Mucosa of rectum (tissue), 2 donors: ENCODE results near the gene ADCYAP1R1.
"Not testable (repeated sequence)": the region's sequence is repeated elsewhere in the genome, so short reads cannot be mapped to it uniquely, and the experiment has no call there.

ENCODE experiments used
- H3K27ac ChIP-seq, 2 donors: one replicate each; pipeline ENCODE4 v1.7.0; 2013; ENCODE audit warnings: inconsistent platforms in 2 of 2, low read depth in 2 of 2, low read length in 2 of 2
- H3K27me3 ChIP-seq, 2 donors: one replicate each; pipeline ENCODE4 v1.7.0; 2013; ENCODE audit warnings: low read length in 2 of 2; ENCODE audit not compliant: control insufficient read depth in 2 of 2, insufficient read depth in 2 of 2
- H3K36me3 ChIP-seq, 2 donors: one replicate each; pipeline ENCODE4 v1.7.0; 2013; ENCODE audit warnings: low read length in 2 of 2; ENCODE audit not compliant: control insufficient read depth in 2 of 2, insufficient read depth in 2 of 2
- H3K4me1 ChIP-seq, 2 donors: one replicate each; pipeline ENCODE4 v1.7.0; 2013; ENCODE audit warnings: low read length in 2 of 2, mild to moderate bottlenecking in 1 of 2; ENCODE audit not compliant: control insufficient read depth in 2 of 2, insufficient read depth in 2 of 2
- H3K4me3 ChIP-seq, 2 donors: one replicate each; pipeline ENCODE4 v1.7.0; 2013; ENCODE audit warnings: low read length in 2 of 2
- H3K9ac ChIP-seq, 2 donors: one replicate each; pipeline ENCODE4 v1.7.0; 2013; ENCODE audit warnings: low read length in 2 of 2, low read depth in 1 of 2, mild to moderate bottlenecking in 1 of 2
- H3K9me3 ChIP-seq, 2 donors: one replicate each; pipeline ENCODE4 v1.7.0; 2013; ENCODE audit warnings: low read length in 2 of 2; ENCODE audit not compliant: control insufficient read depth in 2 of 2
- donor health status: healthy.
- donor health status: Normal muscosa, but diverticular disease.

ADCYAP1R1 gene

DNA sequence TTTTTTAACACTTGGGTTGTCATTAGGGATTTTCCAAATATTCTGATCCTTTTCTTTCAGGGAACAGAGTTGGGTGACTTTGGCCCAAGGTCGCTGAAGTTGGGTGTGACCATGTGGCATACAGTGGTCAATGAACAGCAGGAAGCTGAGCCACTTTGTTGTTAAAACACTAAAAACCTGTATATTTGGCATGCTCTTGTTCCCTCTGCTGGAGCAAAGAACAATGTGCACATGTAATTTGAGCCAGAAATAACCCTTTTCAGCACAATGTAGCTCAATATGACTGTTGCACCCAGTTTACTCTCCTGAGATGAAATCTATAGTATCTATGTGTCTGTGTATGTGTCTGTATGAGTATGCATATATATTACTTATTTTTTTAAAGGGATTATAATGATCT, 74.9 kb downstream of the ADCYAP1R1 start:
- H3K9me3 ChIP-seq: no peaks in the 10 kb centered on the region
- no peaks in the 10 kb centered on the region for H3K36me3 ChIP-seq
- no peak overlapping the region for H3K27ac ChIP-seq
- no peaks in the 10 kb centered on the region for H3K4me1 ChIP-seq
- no peaks in the 10 kb centered on the region for H3K27me3 ChIP-seq
- H3K4me3 ChIP-seq: no peak overlapping the region
- H3K9ac ChIP-seq: no peak overlapping the region

DNA sequence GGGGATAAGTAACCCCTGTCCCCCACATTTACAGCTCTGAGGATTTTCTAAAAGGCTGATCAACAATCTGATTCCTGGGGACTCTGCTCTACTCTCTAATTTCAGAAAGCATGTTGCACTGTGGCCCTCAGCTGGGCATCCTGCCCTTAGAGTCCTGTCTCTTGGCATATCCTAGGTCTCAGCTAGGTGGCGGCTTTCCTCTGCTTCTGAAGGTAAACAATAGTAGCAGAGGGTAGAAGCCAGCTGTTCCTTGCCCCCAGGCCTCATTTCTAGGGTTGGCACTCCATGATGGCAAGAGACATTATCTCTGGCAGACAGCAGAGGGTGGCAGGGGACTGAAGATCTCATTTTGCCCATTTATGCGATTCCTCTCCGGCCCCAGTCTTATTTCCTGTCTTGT, 77.0 kb downstream of the ADCYAP1R1 start:
- Histone ChIP-seq H3K9me3 (no peaks in the 10 kb centered on the region), H3K36me3 (no peaks in the 10 kb centered on the region), H3K9ac (no peak overlapping the region)

DNA sequence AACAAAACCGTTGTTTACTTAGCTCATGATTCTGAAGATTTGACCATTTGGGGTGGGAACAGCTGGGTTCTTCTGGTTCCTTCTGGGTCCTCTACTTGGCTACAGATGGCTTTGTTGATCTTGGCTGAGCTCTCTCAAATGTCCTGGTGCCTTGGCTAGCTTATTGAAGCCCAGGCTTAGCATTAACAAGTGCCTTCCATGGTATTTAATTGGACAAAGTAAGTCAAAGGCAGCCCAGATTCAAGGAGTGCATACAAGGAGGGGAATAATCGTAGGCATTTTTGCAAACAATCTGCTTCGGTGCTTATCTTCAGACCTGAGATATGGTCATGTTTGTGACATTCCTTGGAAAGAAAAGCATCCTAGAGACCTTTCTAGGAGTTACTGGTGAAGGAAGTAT, 81.4 kb downstream of the ADCYAP1R1 start:
- no peaks in the 10 kb centered on the region for H3K9me3 ChIP-seq
- no peak overlapping the region for H3K27ac ChIP-seq
- H3K4me3 ChIP-seq: no peak overlapping the region
- H3K4me1 ChIP-seq: no peaks in the 10 kb centered on the region
- H3K9ac ChIP-seq: no peak overlapping the region
- no peaks in the 10 kb centered on the region for H3K36me3 ChIP-seq
- no peaks in the 10 kb centered on the region for H3K27me3 ChIP-seq

More for the DNA sequence above, 77.0 kb downstream of the ADCYAP1R1 start:
- no peaks in the 10 kb centered on the region for H3K27me3 ChIP-seq
- no peak overlapping the region for H3K4me3 ChIP-seq
- H3K4me1 ChIP-seq: no peaks in the 10 kb centered on the region
- H3K27ac ChIP-seq: no peak overlapping the region

DNA sequence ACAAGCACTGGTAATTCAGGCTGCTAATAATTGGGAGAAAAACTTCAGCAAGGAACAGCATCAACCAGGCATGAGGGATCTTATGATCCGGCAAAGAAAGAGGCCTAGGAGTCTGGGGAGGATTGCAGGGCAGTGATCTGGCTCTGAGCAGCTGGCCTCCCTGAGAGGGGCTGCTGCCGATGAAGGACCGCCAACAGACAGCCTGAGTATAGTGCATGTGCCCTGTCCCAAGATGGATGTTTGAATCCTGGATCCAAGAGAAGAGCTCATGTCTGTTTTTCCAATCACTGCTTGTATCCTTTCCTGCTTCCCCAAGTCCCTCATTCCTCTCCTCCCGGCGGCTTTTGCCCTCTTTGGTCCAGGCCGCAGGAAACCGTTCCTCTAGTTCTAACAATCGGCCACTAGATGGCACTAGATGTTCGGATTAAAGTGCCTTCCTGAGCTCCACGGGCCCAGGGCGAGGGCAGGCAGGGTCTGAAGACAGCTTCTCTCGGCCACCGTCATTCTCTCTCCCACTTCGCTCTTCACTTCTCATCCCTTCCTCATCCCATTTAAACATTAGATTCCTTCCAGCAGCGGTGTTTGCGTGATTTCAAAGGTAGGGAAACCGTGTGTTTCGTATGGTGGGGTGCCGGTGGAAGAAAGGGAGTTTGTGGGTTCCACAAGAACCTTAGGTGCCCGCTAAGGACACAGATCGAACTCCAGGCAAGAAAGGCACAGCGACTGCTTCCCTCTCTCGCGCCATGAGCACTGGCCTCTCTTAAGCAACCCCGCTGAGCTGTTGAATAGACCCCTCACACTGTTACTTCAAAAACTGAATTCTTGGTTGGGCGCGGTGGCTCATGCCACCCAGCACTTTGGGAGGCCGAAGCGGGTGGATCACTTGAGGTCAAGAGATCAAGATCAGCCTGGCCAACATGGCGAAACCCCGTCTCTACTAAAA, 82.4 kb downstream of the ADCYAP1R1 start:
- no peaks in the 10 kb centered on the region for H3K36me3 ChIP-seq
- no peak overlapping the region for H3K27ac ChIP-seq
- no peak overlapping the region for H3K9ac ChIP-seq
- H3K4me1 ChIP-seq: no peaks in the 10 kb centered on the region
- H3K27me3 ChIP-seq: no peaks in the 10 kb centered on the region
- no peak overlapping the region for H3K4me3 ChIP-seq
- no peaks in the 10 kb centered on the region for H3K9me3 ChIP-seq

DNA sequence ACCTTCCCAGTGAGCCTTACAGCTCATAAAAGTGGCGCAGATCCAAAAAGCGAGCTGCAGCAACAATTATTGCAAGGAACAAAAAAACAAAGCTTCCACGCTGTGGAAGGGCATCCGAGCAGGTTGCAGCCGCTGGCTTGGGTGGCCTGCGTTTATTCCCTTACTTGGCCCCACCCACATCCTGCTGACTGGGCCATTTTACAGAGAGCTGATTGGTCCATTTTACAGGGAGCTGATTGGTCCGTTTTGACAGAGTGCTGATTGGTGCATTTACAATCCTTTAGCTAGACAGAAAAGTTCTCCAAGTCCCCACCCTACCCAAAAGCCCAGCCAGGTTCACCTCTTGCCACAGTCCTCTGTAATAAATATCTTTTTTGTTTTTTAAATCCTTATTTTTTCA, 85.1 kb downstream of the ADCYAP1R1 start:
- no peak overlapping the region for H3K9ac ChIP-seq
- H3K4me1 ChIP-seq: no peaks in the 10 kb centered on the region
- no peaks in the 10 kb centered on the region for H3K9me3 ChIP-seq
- no peak overlapping the region for H3K27ac ChIP-seq
- no peaks in the 10 kb centered on the region for H3K36me3 ChIP-seq
- H3K4me3 ChIP-seq: no peak overlapping the region
- no peaks in the 10 kb centered on the region for H3K27me3 ChIP-seq

DNA sequence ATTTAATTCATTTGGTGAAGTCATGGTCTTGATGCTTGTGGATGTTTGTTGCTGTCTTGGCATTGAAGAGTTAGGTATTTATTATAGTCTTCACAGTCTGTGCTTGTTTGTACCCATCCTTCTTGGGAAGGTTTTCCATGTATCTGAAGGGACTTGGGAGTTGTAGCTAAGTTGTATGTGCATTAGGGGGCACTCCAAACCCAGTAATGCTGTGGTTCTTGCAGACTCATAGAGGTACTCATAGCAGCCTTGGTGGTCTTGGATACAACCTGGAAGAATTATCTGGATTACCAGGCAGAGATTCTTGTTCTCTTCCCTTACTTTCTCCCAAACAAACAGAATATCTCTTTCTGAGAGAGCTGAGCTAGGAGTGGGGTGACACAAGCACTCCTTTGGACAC, 93.2 kb downstream of the ADCYAP1R1 start:
- Histone ChIP-seq H3K27me3 (no peaks in the 10 kb centered on the region), H3K4me3 (no peak overlapping the region), H3K36me3 (no peaks in the 10 kb centered on the region), H3K9me3 (no peaks in the 10 kb centered on the region), H3K27ac (no peak overlapping the region), H3K9ac (no peak overlapping the region), H3K4me1 (no peaks in the 10 kb centered on the region)

DNA sequence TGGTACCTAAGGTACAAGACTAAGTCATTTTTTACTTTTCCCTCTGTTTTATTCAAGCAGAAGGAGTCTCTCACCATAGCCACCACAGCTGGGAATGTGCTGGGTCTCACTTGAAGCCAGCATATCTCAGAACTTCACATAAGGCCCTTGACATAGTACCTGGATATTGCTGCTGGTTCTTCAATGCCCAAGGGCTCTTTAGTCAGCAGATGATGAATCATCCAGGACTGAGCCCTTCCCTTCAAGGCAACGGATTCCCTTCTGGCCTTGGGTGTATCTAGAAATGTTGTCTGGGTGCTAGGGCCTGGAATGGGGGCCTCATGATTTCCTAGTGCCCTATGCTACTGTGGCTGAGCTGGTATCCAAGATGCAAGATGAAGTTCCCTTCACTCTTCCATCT, 93.9 kb downstream of the ADCYAP1R1 start:
- Histone ChIP-seq H3K4me1 (no peaks in the 10 kb centered on the region), H3K9me3 (no peaks in the 10 kb centered on the region), H3K9ac (no peak overlapping the region), H3K27me3 (no peaks in the 10 kb centered on the region), H3K27ac (no peak overlapping the region), H3K4me3 (no peak overlapping the region), H3K36me3 (no peaks in the 10 kb centered on the region)

DNA sequence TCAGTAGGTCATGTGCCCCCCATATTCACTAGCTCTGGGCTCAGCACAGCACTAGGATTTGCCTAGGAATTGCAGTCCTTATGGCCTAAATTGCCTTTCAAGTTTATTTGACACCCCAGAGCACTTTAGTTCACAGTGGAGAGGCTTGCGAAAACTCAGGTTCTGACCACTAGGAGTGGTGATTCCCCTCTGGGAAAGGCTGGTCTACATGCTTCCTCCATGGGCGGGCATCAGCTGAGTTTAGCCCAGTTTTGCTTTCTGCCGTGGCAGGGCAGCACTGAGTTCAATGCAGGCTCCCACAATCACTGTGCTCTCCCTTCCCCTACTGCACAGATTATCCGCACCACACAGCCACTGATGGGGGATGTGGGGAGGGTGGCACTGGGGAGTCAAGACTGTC, 94.4 kb downstream of the ADCYAP1R1 start:
- H3K27ac ChIP-seq: no peak overlapping the region
- no peaks in the 10 kb centered on the region for H3K27me3 ChIP-seq
- no peak overlapping the region for H3K4me3 ChIP-seq
- no peak overlapping the region for H3K9ac ChIP-seq
- no peaks in the 10 kb centered on the region for H3K4me1 ChIP-seq
- no peaks in the 10 kb centered on the region for H3K36me3 ChIP-seq
- no peaks in the 10 kb centered on the region for H3K9me3 ChIP-seq

DNA sequence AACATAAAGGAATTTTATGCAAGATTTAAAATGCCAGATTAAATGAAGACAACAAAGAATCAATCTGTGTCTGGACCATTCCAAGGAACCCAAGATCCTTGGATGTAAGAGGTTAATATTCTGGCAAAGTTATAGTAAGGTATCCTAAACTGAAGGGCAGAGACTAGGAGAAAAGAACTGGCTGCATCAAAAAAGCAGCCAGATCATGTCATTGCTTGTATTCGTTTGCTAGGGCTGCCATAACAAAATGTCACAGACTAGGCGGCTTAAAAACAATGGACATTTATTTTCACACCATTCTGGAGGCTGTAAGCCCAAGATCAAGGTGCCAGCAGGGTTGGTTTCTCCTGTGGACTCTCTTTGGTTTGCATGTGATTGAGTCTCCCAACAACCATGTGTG, 99.7 kb downstream of the ADCYAP1R1 start:
- Histone ChIP-seq H3K36me3 (no peaks in the 10 kb centered on the region), H3K9ac (no peak overlapping the region), H3K27me3 (no peaks in the 10 kb centered on the region), H3K9me3 (no peaks in the 10 kb centered on the region), H3K27ac (no peak overlapping the region), H3K4me3 (no peak overlapping the region), H3K4me1 (no peaks in the 10 kb centered on the region)

DNA sequence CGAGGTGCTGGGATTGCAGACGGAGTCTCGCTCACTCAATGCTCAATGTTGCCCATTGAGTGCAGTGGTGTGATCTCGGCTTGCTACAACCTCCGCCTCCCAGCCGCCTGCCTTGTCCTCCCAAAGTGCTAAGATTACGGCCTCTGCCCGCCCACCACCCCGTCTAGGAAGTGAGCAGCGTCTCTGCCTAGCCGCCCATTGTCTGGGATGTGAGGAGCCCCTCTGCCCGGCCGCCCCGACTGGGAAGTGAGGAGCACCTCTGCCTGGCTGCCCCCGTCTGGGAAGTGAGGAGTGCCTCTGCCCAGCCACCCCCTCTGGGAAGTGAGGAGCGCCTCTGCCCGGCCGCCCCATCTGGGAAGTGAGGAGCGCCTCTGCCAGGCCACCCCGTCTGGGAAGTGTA, 101.2 kb downstream of the ADCYAP1R1 start:
- not testable (repeated sequence) for H3K27me3 ChIP-seq

More for the DNA sequence above, 101.2 kb downstream of the ADCYAP1R1 start:
- H3K9me3 ChIP-seq, H3K9ac ChIP-seq, H3K36me3 ChIP-seq, H3K4me1 ChIP-seq, H3K4me3 ChIP-seq, H3K27ac ChIP-seq: not testable (repeated sequence)
